B cell (primary cell): ENCODE data around the gene BTRC. TPM values are rescaled to one million over a fixed set of nuclear protein-coding genes. Genes with fewer than 3 reads are reported as not detected.
A peak's percentile ranks its signal among the peaks of the same experiment; 100 is the strongest.

Experiments used
- ATAC-seq: fragments of 200-7000 bp; cut with Tn5 transposase; one replicate; pipeline ENCODE4 v1.10.0; 2021; ENCODE audit warnings: low read depth, mild to moderate bottlenecking, moderate number of reproducible peaks, moderate library complexity
- CTCF ChIA-PET: fragments of 350-600 bp; sonication (Branson Sonifier 250); formaldehyde crosslinking; loops from one replicate; lab custom pipeline; 2021; ENCODE audit warnings: antibody characterized with exemption, inconsistent platforms; lab: Charles Lee
- POLR2A ChIA-PET: fragments of 350-600 bp; sonication (Branson Sonifier 250); formaldehyde crosslinking; loops from one replicate; lab custom pipeline; 2021; ENCODE audit warnings: antibody characterized with exemption; lab: Charles Lee
- DNase-seq: peaks from one replicate; pipeline ENCODE4 v3.0.0; 2013
- H2AFZ ChIP-seq: 2 replicates; pipeline ENCODE4 v1.6.1; 2012; ENCODE audit warnings: mild to moderate bottlenecking, low read depth, low read length; ENCODE audit not compliant: insufficient read depth, poor library complexity, severe bottlenecking
- H3K27ac ChIP-seq, 2 donors: 1 replicate in 1 of 2; 2 replicates in 1 of 2; pipeline ENCODE4 v1.5.1; 2012 to 2013; ENCODE audit warnings: low read length in 2 of 2, mild to moderate bottlenecking in 2 of 2, moderate library complexity in 1 of 2
- H3K27me3 ChIP-seq, 4 experiments: fragments of 200-600 bp in 1 of 4; sonication (generic) in 1 of 4; replicated peaks in 1 of 4; 1 replicate in 2 of 4; 2 replicates in 2 of 4; pipeline versions ENCODE4 v1.6.1 to v1.7.0; 2013 to 2016; ENCODE audit warnings: low read length in 3 of 4, mild to moderate bottlenecking in 2 of 4, mixed read lengths in 1 of 4, moderate library complexity in 1 of 4; ENCODE audit not compliant: insufficient read depth in 4 of 4, control insufficient read depth in 3 of 4; ENCODE audit errors: control extremely low read depth in 1 of 4
- H3K36me3 ChIP-seq, 2 experiments: replicated peaks in 1 of 2; 1 replicate in 1 of 2; 2 replicates in 1 of 2; pipeline versions ENCODE4 v1.6.1 to v1.7.1; 2013; ENCODE audit warnings: low read length in 1 of 2; ENCODE audit not compliant: insufficient read depth in 2 of 2, control insufficient read depth in 1 of 2; ENCODE audit errors: control extremely low read depth in 1 of 2, extremely low read depth in 1 of 2
- H3K4me1 ChIP-seq, 2 donors: fragments of 200-600 bp in 1 of 2; sonication (generic) in 1 of 2; 1 replicate in 1 of 2; 2 replicates in 1 of 2; pipeline versions ENCODE4 v1.5.1 to v1.6.1; 2013 to 2017; ENCODE audit warnings: low read length in 2 of 2; ENCODE audit not compliant: control insufficient read depth in 2 of 2, insufficient read depth in 2 of 2
- H3K4me2 ChIP-seq: replicated peaks from 2 replicates; pipeline ENCODE3; 2012; ENCODE audit warnings: mild to moderate bottlenecking, low read depth, low read length; ENCODE audit not compliant: poor library complexity, severe bottlenecking
- H3K4me3 ChIP-seq, 5 experiments: fragments of 200-600 bp in 1 of 5; sonication (generic) in 1 of 5; 1 replicate in 3 of 5; 2 replicates in 2 of 5; pipeline versions ENCODE4 v1.5.1 to v1.7.0; 2011 to 2016; ENCODE audit warnings: low read length in 4 of 5, mild to moderate bottlenecking in 4 of 5, low read depth in 2 of 5, control low read depth in 1 of 5, moderate library complexity in 1 of 5; ENCODE audit not compliant: insufficient read depth in 1 of 5; ENCODE audit errors: control extremely low read depth in 1 of 5, extremely low read depth in 1 of 5
- H3K79me2 ChIP-seq: fragments of 200-600 bp; sonication (generic); one replicate; pipeline ENCODE4 v1.6.0; 2016; ENCODE audit warnings: low read length; ENCODE audit not compliant: control insufficient read depth, insufficient read depth
- H3K9ac ChIP-seq: fragments of 200-600 bp; sonication (generic); 2 replicates; pipeline ENCODE4 v1.6.1; 2017; ENCODE audit warnings: mild to moderate bottlenecking, low read length, moderate library complexity
- H3K9me3 ChIP-seq, 3 donors: one replicate each; pipeline versions ENCODE4 v1.6.1 to v1.7.1; 2013; ENCODE audit warnings: low read length in 2 of 3; ENCODE audit not compliant: control insufficient read depth in 2 of 3, insufficient read depth in 1 of 3; ENCODE audit errors: control extremely low read depth in 1 of 3
- H4K20me1 ChIP-seq: 2 replicates; pipeline ENCODE4 v1.6.0; 2012; ENCODE audit warnings: mild to moderate bottlenecking, low read length; ENCODE audit not compliant: insufficient read depth, control insufficient read depth, poor library complexity, severe bottlenecking
- H3K27ac Mint-ChIP-seq: one replicate; pipeline ENCODE4 v1.8.0; 2021; ENCODE audit warnings: mixed read lengths
- H3K27me3 Mint-ChIP-seq: one replicate; pipeline ENCODE4 v1.8.0; 2021; ENCODE audit warnings: mixed read lengths
- H3K4me1 Mint-ChIP-seq: one replicate; pipeline ENCODE4 v1.8.0; 2021; ENCODE audit warnings: mixed read lengths
- H3K4me3 Mint-ChIP-seq: one replicate; pipeline ENCODE4 v1.8.0; 2021; ENCODE audit warnings: mixed read lengths
- H3K9me3 Mint-ChIP-seq: one replicate; pipeline ENCODE4 v1.8.0; 2022; ENCODE audit warnings: mixed read lengths; ENCODE audit not compliant: insufficient read depth
- EZH2 ChIP-seq: IDR thresholded peaks from 2 replicates; pipeline ENCODE4 v1.6.1; 2012; ENCODE audit warnings: borderline replicate concordance, low read depth, mild to moderate bottlenecking, moderate library complexity, low read length; ENCODE audit not compliant: insufficient read depth, poor library complexity, severe bottlenecking
- WGBS: methylation state at CpG from one replicate; pipeline ENCODE4 v1.1.5; 2013; ENCODE audit warnings: missing lambda C conversion rate; ENCODE audit not compliant: insufficient coverage; 5-methylcytosine and 5-hydroxymethylcytosine counted together
- intact Hi-C: fragments of 100-400 bp; cut with micrococcal nuclease; formaldehyde crosslinking; loops from one replicate; pipeline ENCODE4 v1.10.0; 2022
- polyA plus RNA-seq: library from polyadenylated mRNA; depleted of rRNA; stranded (reverse); fragments of >200 nt; gene quantifications from 2 replicates; pipeline ENCODE4 v1.2.3, GENCODE V29; 2012
- total RNA-seq, 2 donors: library from RNA; stranded (reverse); fragments of 120-200 nt in 1 of 2; gene quantifications; 1 replicate in 1 of 2; 2 replicates in 1 of 2; pipeline versions ENCODE4 v1.2.3 to v1.2.4, GENCODE V29; 2013 to 2022
- TF ChIP-seq, protein P1 (sequence below): fragments of 200-600 bp; IDR thresholded peaks from one replicate; pipeline ENCODE4 v1.8.0; 2022; ENCODE audit warnings: antibody characterized with exemption, mild to moderate bottlenecking

Gene BTRC
- total and polyA plus RNA-seq, 2 donors (not counting 1 experiment from before 2014, with no cell fraction given): 4.3 to 21.9 TPM

DNA sequence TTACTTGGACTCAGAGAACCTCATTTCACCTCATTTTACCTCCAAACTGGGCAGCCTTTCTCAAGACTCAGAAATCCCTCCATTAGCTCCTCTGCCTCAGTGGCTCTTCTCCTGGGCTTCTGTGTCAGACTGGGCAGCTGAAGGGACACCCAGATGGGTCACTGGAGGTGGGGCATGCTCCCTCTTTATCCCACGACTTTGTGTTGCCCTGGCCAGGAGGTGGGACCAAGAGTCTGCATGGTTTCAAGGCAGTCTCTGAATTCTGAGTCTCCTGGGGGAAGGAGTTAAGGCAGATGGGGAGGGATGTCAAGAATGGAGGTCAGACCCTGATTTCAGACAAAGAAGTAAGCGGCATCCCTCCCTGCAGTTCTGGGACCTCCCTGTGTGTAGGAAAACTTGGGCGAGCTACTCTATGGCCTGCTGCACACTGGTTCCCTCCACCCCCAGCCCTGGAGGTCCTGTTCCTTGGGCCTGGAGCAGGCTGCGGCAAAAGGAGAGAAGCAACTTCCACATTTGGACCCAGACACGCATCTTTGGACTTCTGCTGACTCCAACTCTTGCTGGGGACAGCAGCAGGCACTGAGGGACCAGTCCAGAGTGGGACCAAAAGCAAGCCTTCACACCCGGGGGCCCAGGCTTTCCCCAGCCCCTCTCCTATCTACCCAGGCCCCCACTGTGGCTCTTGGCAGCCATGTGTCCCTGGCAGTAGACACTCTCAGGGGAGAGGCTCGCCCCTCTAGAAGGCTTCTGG lies 223.3 kb downstream of the BTRC start:
- Mint-ChIP-seq H3K4me3 (no peak overlapping the region), H3K9me3 (no peaks in the 10 kb centered on the region), H3K27me3 (no peaks in the 10 kb centered on the region), H3K27ac (peak overlapping the region; percentile 32), H3K4me1 (no peaks in the 10 kb centered on the region)
- no peak overlapping the region for H2AFZ ChIP-seq
- H3K4me3 ChIP-seq: no peak overlapping the region
- no peaks in the 10 kb centered on the region for H4K20me1 ChIP-seq
- no peak overlapping the region for H3K27ac ChIP-seq
- no peaks in the 10 kb centered on the region for H3K4me1 ChIP-seq
- no peak overlapping the region for H3K4me2 ChIP-seq
- ChIA-PET CTCF (interaction anchor here (0.7 kb wide), 2 partner anchors 580 to 1238 kb away, joined by 3 to 4 read pairs; no protein-coding TSS in a partner anchor), POLR2A (no interaction called here)
- no peak overlapping the region for H3K9ac ChIP-seq
- 97% methylated on average over 7 of the region's 7 CpGs for WGBS
- no peaks in the 10 kb centered on the region for H3K27me3 ChIP-seq
- no peak for TF ChIP-seq EZH2
- TF ChIP-seq, protein P1, sequence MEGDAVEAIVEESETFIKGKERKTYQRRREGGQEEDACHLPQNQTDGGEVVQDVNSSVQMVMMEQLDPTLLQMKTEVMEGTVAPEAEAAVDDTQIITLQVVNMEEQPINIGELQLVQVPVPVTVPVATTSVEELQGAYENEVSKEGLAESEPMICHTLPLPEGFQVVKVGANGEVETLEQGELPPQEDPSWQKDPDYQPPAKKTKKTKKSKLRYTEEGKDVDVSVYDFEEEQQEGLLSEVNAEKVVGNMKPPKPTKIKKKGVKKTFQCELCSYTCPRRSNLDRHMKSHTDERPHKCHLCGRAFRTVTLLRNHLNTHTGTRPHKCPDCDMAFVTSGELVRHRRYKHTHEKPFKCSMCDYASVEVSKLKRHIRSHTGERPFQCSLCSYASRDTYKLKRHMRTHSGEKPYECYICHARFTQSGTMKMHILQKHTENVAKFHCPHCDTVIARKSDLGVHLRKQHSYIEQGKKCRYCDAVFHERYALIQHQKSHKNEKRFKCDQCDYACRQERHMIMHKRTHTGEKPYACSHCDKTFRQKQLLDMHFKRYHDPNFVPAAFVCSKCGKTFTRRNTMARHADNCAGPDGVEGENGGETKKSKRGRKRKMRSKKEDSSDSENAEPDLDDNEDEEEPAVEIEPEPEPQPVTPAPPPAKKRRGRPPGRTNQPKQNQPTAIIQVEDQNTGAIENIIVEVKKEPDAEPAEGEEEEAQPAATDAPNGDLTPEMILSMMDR: no peak
- DNase-seq (no peak), ATAC-seq (no peak)
- peaks cover 0 to 21% of the 10 kb centered on the region in 2 experiments for H3K36me3 ChIP-seq
- intact Hi-C loops: no loop called here
- peaks cover 0 to 9% (median 0%) of the 10 kb centered on the region in 3 donors for H3K9me3 ChIP-seq
- no peaks in the 10 kb centered on the region for H3K79me2 ChIP-seq

GRCh38 chr10:101578192-101578591 lies 224.2 kb downstream of the BTRC start:
- WGBS: 84% methylated on average over 5 of the region's 5 CpGs
- no peak overlapping the region for H3K4me3 Mint-ChIP-seq
- H3K27me3 ChIP-seq: no peaks in the 10 kb centered on the region

More at GRCh38 chr10:101578192-101578591, 224.2 kb downstream of the BTRC start:
- Histone ChIP-seq H3K9me3 (no peaks in the 10 kb centered on the region), H4K20me1 (no peaks in the 10 kb centered on the region), H3K4me1 (no peaks in the 10 kb centered on the region), H3K4me2 (no peak overlapping the region), H3K4me3 (no peak overlapping the region), H3K9ac (no peak overlapping the region), H3K36me3 (peaks cover 0 to 29% of the 10 kb centered on the region in 2 experiments), H3K27ac (no peak overlapping the region), H2AFZ (no peak overlapping the region), H3K79me2 (no peaks in the 10 kb centered on the region)
- no peak for DNase-seq
- H3K4me1 Mint-ChIP-seq: no peaks in the 10 kb centered on the region
- H3K27me3 Mint-ChIP-seq: no peaks in the 10 kb centered on the region
- intact Hi-C loops: no loop called here
- ChIA-PET CTCF (interaction anchor here (0.6 kb wide), 1 partner anchor 64 kb away, joined by 5 read pairs; no protein-coding TSS in a partner anchor), POLR2A (interaction anchor here (0.6 kb wide), 1 partner anchor 429 kb away, joined by 3 read pairs; no protein-coding TSS in a partner anchor)
- TF ChIP-seq, protein P1: no peak
- TF ChIP-seq EZH2: no peak
- no peak overlapping the region for H3K27ac Mint-ChIP-seq
- no peak for ATAC-seq
- no peaks in the 10 kb centered on the region for H3K9me3 Mint-ChIP-seq
